Cardiac ventricle fibroblast (primary cell): ENCODE results near the gene GRAMD2B. TPM values are rescaled to one million over a fixed set of nuclear protein-coding genes. Genes with fewer than 3 reads are reported as not detected.

ENCODE experiments used
- total RNA-seq: library from RNA; depleted of rRNA; stranded (reverse); fragments of >200 nt; gene quantifications from 2 replicates; pipeline ENCODE4 v1.2.3, GENCODE V29; 2015

Gene GRAMD2B, protein sequence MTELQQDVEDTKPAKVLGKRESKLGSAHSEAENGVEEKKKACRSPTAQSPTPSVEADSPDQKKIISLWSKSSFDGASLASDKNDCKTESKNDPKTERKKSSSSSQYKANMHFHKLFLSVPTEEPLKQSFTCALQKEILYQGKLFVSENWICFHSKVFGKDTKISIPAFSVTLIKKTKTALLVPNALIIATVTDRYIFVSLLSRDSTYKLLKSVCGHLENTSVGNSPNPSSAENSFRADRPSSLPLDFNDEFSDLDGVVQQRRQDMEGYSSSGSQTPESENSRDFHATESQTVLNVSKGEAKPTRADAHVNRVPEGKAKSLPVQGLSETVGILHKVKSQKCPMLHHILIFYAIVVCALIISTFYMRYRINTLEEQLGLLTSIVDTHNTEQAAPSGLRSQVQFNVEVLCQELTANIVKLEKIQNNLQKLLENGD
- 7.3 and 9.3 TPM in 2 replicates for total RNA-seq

DNA sequence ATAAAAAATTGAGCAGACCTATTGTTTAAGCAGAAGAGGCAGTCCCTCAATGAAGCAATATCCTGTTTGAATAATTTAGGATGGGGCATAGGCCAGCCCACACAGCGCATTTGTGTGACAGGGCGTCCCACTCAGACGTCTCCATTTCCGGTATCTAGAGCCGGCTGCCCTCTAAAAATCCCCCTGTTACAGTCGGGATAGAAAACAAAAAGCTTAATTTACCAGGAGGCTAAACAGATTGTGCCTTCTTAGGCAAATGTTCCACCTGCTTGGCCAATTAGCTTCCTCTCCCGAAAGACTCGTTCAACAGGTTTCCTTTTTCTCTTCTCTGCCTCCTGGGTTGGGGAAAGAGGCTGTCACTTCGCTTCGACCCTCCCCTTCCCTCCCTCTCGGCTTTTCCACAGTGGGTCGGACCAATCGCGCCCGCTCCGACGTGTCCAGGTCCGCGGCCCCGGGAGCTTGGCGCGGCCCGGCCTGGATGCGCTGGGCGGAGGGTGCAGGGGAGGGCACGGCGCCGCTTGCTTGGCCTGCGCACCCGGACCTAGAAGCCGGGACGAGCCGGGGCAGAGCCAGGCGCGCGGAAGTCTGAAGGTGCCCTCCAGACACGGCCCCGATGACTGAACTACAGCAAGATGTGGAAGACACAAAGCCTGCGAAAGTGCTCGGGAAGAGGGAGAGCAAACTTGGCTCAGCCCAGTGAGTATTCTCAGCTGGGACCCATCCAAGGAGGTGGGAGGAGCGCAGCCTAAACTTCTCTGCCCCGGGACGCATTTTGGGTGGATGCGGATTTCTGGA lies at the start of gene GRAMD2B:
Gene GRAMD2B, plus strand, starts transcription at position 416 of the 795 bp plus-strand sequence. Its CDS starts 198 bp downstream, at position 614.

Other genes starting within 250 kb of the GRAMD2B start
- 34.7 and 47.3 TPM in 2 replicates for gene ALDH7A1, start 171.8 kb downstream of the GRAMD2B start, total RNA-seq
- 35.1 and 52.8 TPM in 2 replicates for gene PHAX, start 177.5 kb downstream of the GRAMD2B start, total RNA-seq